ENCODE measurements around the gene MTMR12.
"Not testable (repeated sequence)": the region's sequence is repeated elsewhere in the genome, so short reads cannot be mapped to it uniquely, and the experiment has no call there.

MTMR12 gene

DNA sequence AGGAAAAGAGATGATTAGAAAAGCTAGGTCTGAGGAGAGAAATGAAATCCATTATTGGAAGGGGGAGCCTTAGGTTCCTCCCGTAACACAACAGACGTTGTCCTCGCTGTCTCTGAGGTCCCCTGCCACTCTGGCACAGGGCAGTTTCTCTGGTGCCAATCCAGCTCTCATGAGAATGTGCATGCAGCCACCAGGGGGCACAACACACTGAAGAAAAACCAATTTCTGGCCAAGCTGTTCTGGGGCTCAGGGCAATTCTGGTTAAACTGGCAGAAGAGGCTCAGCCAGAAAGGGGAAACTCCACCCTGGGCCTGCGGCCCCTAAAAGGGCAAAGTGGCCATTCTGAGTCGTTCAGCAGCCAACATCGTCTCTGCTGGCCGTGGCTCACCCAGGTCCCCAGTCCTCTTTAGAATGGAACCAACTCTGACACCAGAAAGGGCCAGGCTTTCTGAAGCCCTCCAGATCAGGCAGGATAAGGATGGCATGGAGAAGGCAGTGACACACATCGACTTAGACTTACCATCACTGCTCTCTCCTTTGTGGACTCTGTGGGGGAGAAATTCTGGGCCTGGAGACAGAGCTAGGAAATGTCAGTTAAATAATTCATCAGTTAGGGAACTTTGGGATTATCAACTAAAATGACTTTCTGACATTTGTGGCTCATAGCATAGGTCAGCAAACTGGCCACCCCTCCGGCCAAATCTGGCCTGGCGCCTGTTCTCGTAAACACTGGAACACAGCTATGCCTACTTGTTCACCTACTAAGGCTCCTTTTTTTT lies 80.1 kb downstream of the MTMR12 start:
- peak; percentile 49 for DNase-seq (ENCODE audit: low read depth, low spot score)

DNA sequence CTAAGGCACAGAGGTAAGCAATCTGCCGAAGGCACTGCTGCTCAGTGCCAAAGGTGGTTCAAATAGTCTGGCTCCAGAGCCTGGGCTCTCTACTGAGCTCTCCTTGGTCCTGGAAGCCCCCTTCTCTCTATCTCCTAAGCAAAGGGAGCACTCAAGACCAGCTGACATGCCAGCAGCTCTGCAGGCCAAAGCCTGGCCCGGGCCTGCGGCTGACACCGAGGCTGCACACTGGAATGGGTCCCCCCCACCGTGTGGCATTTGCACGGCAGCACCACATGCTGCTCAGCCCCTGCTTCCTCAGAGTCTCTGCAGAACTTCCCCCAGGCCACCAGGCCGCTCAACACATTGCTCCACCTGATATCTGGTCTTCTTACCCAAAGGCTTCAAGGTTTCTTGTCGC lies 80.8 kb downstream of the MTMR12 start:
- no peak for DNase-seq (ENCODE audit: low read depth, low spot score)

DNA sequence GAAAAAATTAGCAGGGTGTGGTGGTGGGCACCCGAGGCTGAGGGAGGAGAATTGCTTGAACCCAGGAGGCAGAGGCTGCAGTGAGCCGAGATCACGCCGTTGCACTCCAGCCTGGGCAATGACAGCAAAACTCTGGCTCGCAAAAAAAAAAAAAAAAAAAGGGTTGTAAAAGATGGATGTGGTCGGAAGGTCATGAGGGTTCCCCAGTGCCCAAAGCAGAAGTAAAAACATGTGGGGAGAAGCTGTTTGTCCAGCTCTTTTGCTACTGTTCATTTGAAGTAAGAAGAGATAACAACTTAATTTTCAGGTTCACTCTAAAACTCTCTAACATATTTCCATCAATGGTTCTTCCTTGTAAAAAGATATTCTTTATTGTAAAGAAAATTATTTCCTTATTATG lies 81.5 kb downstream of the MTMR12 start:
- DNase-seq (ENCODE audit: low read depth, low spot score) = no peak

DNA sequence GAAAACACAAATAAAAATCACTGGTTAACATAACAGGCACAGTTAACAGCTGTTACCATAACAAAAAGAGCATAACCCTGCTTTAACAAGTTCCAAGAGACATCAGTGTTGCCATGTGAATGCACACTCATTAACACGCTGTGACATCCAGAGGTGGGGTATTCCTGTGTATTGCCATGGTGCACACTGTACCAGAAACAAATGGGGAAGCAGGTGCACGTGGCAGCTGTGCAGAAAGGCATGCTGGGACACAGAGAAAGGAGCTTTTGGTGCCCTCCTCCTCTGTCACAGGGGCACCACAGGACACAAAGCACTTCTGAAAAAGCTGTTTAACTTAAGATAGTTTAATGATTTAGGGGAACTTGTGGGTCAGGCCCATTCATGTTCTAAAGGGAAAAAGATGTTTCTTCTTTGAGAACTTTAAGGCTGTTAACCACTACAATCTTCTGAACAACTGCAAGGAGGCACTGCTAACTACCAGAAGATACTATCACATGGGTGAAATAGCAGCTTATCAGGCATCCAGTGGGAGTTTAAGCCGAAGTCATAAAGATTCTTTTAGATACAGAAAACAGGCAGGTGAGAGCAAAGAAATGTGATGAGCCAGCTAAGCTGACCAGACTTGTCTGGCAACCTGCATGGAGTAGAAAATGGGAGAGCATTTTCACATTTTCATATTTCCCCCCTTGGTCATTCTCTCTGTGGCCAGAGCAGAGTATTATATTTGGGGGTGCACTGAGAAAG lies 82.2 kb downstream of the MTMR12 start:
- no peak for DNase-seq (ENCODE audit: low read depth, low spot score)

DNA sequence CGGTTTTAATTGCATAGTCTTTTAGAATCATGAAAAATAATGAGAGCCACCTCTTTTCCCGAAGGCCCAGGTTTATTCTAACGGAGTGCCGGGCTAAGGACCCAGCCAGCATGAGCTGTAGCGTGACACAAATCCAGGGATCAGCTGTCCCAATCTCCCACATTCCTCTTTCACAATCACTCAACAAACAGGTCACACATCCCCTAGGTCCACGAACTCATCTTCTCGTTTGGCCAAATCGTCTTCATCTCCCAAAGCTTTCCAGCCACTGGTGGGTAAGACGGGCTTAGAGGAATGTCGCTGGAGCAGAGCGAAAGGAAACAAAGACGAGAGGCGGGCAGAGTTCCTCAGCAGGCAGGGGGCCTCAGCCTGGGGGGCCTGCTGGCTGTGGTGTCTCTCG lies 83.2 kb downstream of the MTMR12 start:
- no peak for DNase-seq (ENCODE audit: low read depth, low spot score)

DNA sequence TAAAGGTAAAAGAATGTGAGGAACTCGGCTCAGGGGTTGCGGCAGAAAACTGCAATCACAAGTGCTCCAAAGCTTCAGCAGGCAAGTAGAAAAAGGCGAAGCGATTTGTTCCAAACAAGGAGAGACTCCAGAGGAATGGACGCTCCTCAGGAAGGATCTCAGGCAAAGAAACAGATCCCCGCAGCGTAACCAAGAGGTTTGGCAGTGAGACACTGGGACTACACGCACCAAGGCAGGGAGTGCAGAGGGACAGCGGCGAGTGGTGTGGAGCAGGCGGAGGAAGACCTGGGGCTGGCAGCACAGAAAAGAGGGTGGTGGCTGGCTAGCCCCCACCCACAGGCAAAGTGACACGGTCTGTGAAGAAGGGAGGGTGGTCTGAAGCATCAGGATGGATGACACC lies 83.9 kb downstream of the MTMR12 start:
- DNase-seq (ENCODE audit: low read depth, low spot score) = no peak

DNA sequence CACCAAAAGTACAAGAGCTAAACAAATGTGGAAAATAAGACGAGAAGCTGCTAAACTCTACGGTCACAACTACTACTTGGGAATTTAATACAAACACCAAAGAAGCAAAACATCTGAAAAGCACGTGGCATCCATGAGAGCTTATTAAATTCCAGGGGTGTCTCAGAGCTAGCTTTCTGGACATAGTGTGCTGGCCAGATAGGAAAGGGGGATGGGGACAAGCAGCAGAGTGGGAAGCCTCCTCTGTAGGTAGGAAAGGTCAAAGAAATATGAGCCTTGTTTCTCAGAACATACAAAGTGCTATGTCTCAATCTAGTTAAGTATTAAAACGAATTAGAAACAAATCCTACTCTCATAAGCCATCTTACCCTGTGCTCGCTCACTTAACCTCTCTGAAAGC lies 87.3 kb downstream of the MTMR12 start:
- peak; percentile 49 for DNase-seq (ENCODE audit: low read depth, low spot score)

DNA sequence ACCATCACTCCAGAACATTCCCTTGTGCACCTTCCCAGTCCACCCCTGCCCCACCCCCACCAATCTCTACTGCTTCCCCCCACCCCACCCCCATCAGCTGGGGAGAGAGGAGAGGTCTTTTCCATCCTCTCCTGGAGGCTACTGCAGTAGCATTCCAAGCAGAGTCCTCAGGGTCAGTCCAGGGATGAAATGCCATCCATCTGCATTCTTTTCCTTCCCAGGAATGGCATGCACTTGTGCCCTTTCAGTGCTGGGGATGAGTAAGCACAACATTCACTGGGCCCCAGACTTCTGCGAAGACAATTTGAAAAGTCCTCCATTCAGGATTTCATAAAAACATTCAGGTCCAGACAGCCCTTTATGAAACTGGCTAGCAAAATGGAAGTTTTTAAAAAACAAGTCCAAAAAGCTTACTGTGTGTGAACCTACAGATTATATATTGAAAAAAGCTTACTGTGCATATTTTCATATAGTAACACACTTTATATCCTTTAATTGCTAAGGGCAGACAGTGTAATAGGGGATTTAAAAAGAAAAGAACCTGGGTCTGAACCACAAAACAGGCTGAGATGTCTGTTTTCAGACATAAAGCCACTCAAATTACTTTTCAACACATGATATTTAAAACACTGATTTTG lies 88.6 kb downstream of the MTMR12 start:
- DNase-seq (ENCODE audit: low read depth, low spot score) = no peak

DNA sequence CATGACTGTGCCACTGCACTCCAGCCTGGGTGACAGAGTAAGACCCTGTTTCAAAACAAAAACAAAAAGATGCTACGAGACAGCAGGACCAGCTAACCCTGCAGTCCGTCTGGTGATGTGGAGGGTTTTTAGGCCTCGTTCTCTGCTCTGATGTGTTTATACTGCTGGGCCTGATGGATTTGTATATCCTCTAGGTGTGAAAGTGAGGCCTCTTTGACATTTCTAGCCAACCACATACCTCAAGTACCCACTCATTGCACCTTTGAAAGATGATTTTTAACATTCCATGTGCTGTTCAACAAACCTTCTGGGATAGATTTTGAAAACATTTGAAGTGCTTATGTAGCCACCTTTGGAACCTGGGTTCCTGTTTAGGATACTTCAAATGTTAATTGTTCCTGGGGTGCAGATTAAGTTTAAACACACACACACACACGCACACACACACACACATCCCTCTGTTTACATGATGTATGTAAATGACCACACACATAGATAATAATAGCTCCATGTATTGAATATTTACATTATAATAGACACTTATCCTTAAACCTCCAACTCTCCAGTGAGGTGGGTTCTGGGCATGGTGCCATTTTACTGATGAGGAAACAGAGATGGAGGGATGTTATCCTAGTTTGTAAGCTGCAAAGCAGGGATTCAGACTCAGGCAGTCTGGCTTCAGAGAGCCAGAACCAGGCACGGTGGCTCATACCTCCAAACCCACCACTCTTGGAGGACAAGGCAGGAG lies 89.8 kb downstream of the MTMR12 start:
- no peak for DNase-seq (ENCODE audit: low read depth, low spot score)

DNA sequence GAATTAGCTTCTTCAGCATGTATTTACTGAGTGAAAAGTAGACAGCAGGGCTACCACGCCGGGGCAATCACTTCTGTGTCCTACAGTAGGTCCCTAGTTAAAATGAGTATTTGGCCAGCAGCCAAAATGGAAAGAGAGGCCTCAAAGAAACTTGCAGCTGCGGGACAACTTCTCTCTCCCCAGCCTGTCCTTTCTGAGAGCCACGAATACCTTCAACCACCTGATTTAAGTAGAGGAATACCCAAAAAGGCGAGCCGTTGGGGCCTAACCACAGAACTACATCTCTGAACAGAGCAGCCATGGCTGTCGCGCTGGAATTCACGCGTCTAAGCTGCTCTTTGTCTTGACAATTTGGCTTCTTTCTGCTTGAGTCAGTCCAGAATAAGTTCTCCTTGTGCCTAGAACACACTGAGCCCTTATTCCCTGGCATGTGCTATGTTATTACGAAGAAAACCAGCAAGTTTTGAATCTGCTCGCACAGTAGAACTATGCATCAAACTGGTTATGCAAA lies 94.8 kb downstream of the MTMR12 start:
- no peak for DNase-seq (ENCODE audit: low read depth, low spot score)

DNA sequence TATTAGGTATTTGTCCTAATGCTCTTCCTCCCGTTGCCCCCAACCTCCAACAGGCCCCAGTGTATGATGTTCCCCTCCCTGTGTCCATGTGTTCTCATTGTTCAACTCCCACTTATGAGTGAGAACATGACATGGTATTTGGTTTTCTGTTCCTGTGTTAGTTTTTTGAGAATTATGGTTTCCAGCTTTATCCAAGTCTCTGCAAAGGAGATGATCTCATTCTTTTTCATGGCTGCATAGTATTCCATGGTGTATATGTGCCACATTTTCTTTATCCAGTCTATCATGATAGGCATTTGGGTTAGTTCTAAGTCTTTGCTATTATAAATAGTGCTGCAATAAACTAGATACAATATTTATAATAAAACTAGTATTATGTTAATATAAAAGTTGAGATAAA lies 98.4 kb downstream of the MTMR12 start:
- not testable (repeated sequence) for DNase-seq (ENCODE audit: low read depth, low spot score)

DNA sequence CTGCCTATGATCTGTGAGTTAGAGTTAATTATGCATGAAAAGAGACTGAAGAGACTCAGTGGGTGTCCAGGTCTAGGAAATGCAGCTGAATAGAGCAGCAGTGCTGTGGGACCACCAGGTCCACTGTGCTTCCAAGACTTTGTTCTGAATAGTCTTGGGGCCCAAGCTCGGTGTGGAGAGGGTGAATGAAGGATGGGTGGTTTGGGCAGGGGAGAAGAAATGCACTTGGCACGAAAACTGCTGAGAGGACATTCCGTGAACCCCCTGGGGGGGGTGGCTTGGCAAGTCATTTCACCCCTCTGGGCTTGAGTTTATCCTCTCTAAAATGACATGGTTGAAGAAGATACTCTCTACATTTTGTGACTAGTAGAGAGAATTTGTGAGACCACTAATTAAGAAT lies 102.6 kb downstream of the MTMR12 start:
- DNase-seq (ENCODE audit: low read depth, low spot score) = no peak

DNA sequence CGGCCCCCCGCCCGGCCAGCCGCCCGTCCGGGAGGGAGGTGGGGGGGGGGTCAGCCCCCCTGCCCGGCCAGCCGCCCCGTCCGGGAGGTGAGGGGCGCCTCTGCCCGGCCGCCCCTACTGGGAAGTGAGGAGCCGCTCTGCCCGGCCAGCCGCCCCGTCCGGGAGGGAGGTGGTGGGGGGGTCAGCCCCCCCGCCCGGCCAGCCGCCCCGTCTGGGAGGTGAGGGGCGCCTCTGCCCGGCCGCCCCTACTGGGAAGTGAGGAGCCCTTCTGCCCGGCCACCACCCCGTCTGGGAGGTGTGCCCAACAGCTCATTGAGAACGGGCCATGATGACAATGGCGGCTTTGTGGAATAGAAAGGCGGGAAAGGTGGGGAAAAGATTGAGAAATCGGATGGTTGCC lies 103.9 kb downstream of the MTMR12 start:
- DNase-seq (ENCODE audit: low read depth, low spot score) = not testable (repeated sequence)

DNA sequence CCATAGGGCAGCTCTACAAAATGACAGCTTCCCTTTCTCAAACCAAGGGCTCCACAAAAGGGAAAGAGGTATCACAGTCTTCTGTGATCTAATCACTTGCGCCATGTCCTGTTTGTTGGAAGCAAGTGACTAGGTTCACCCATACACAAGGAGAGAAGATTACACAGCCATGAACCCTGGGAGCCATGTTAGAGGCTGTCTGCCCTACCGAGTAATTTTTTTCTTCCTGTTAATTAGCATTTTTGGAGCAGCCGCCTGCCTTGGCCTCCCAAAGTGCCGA lies 105.4 kb downstream of the MTMR12 start:
- no peak for DNase-seq (ENCODE audit: low read depth, low spot score)

DNA sequence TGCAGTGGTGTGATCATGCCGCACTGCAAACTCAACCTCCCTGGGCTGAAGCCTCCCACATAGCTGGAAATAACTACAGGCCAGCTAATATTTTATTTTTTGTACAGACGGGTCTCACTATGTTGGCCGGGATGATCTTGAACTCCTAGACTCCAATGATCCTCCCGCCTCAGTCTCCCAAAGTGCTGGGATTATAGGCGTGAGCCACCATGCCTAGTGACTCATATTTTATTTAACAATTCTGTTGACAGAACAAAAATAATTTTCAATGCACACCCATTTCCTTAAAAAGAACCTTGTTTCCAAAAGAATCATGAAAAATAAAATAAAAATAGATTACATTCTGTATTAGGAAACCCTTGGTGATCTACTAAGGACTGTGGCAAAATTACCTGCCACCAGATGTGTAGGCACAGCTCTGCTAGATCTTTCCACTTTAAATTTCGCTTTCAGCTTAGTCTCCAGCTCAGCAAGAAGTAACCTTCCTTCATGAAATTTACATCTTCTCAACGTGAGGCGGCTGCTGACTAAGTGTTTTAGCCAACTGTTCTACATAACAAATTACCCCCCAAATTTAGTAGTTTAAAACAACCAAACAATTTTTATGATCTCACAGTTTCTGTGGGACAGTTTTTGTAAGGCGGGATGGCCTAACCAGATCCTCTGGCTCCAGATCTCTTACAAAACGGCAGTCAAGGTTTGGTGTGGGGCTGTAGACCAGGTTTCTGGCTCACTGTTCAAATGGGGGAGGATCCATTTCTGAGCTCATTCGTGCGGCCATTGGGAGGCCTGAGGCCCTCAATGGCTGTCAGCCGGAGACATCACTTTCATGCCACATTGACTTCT lies 106.0 kb downstream of the MTMR12 start:
- DNase-seq (ENCODE audit: low read depth, low spot score) = no peak

DNA sequence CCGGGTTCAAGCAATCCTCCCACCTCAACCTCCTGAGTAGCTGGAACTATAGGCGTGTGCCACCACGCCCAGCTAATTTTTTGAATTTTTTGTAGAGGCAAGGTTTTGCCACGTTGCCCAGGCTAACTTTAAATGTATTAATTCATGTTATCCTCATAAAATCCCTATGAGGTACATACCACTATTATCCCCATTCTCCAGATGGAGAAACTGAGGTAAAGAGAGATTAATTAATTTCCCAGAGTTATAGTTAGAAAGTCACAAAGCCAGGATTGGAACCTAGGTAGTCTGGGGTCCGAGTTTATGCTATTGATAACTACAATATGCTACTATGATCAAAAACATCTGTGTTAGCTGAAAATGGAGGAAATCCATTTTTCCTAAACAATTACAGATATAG lies 106.7 kb downstream of the MTMR12 start:
- no peak for DNase-seq (ENCODE audit: low read depth, low spot score)

DNA sequence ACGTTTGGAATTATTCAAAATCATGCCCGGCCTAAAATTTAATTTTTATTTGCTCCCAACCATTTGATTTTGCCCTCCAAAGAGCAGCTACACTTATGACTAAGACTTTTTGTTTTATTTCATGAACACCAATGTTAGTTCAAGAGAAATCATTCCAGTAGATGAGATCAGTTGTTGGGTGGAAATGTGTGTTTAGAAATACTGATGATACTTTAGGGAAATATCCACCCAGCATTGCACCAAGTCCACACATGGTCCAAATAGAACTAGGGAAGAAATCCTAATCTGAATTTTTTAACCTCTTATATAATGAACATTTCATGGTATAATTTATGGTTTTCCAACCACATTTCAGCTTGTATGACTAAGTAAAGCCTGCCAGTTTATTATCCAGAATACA lies 110.3 kb downstream of the MTMR12 start:
- no peak for DNase-seq (ENCODE audit: low read depth, low spot score)

DNA sequence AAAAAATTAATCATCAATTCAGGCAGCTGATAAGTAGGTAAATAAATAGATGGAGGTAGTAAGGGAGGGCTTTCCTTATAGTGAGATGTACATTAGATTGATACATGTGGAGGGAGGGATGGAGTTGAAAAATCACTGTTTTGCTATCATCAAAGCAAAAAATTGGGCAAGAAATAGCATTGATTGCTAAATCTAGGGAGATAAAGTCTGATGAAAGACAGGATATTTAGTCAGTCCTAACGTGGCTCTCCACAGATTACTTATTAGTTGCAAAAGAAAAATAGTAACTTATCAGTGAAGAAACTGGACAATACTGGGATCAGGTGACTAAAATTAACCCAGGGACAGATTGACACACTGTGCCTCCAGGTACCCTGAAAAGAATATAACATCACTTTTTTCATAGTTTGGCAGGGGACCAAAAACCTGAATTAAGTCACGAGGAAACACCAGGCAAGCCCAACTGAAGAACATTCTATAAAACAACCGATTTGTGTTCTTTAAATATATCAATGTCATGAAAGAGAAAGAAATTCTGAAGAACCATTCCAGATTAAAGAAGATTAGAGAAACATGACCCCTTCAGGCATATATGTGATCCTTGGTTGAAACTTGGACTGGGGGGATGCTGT lies 111.5 kb downstream of the MTMR12 start:
- DNase-seq (ENCODE audit: low read depth, low spot score) = no peak

DNA sequence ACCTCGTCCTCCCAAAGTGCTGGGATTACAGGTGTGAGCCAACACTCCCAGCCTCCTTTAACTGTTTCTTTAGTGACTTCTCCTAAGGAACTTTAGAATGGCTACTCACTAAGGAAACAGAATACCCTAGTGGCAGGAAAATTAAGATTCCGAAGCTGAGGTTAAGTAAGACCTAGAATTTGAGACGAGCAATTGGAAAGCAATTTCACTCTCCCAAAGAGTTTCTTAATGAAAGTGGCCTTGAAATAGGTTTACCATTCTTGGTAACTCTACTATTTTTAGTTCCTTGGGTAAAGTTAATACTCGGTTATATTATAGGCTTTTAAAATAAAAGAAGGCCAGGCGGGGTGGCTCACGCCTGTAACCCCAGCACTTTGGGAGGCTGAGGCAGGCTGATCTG lies 115.7 kb downstream of the MTMR12 start:
- no peak for DNase-seq (ENCODE audit: low read depth, low spot score)

DNA sequence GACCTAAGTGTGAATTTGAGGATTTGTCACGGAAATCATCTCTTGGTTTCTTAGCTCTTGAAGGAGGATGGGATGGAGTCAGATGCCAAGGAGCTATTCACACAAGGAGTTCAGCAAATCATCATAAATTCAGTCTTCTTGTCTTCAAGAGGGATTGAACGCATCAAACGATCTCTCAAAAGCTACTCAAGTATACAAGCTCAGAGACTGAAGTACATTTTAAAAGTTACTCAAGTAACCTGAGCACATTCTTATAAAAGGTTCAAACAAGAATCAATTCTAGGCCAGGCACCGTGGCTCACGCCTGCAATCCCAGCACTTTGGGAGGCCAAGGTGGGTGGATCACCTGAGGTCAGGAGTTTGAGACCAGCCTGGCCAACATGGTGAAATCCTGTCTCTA lies 117.5 kb downstream of the MTMR12 start:
- DNase-seq (ENCODE audit: low read depth, low spot score) = no peak

DNA sequence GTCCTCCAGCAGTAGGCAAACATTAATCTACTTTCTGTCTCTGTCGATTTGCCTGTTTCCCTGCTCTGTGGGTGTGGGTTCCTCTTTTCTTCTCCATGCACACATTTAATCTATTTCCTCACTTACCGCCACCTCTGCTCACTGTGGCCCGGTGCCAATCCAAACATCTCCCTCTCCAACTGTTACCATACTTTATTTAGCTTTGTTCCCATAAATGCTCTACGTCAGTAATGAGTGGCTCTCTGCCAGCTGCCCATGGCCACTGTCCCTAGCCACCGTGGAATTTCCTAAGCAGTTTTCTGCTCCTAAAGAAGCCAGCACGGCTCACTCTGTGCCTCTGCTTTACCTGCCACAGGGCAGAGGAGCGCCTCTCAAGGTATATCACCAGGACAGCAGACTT lies 119.1 kb downstream of the MTMR12 start:
- DNase-seq (ENCODE audit: low read depth, low spot score) = peak; percentile 81

All from smooth muscle cell of the brain vasculature (primary cell).